ELF-1 (cell line): Measurements from ENCODE around the gene EMILIN2.
"Not testable (repeated sequence)": the region's sequence is repeated elsewhere in the genome, so short reads cannot be mapped to it uniquely, and the experiment has no call there.

ENCODE experiments used
- DNase-seq: peaks from one replicate; pipeline ENCODE4 v3.0.0-alpha.2; 2016; ENCODE audit warnings: low read depth, low spot score

Gene EMILIN2

GRCh38 chr18:2914881-2915240, 68.1 kb downstream of the EMILIN2 start:
- no peak for DNase-seq

GRCh38 chr18:2915486-2915885, 68.7 kb downstream of the EMILIN2 start:
- DNase-seq = not testable (repeated sequence)

- DNase-seq = no peak
These were observed 69.4 kb downstream of the EMILIN2 start for GRCh38 chr18:2916184-2916583.

GRCh38 chr18:2917259-2918047, 70.6 kb downstream of the EMILIN2 start:
- DNase-seq = no peak

- DNase-seq = no peak
These were observed 72.2 kb downstream of the EMILIN2 start for GRCh38 chr18:2918761-2919550.

GRCh38 chr18:2919600-2919999, 72.8 kb downstream of the EMILIN2 start:
- DNase-seq = no peak

- DNase-seq = no peak
These were observed 73.2 kb downstream of the EMILIN2 start for GRCh38 chr18:2920027-2920426.

GRCh38 chr18:2920546-2921343, 73.9 kb downstream of the EMILIN2 start:
- no peak for DNase-seq

- DNase-seq = no peak
These were observed 75.0 kb downstream of the EMILIN2 start for GRCh38 chr18:2921778-2922177.

GRCh38 chr18:2923464-2923863, 76.7 kb downstream of the EMILIN2 start:
- DNase-seq = no peak

- DNase-seq = no peak
These were observed 78.1 kb downstream of the EMILIN2 start for GRCh38 chr18:2924920-2925319.

- DNase-seq = no peak
These were observed 79.7 kb downstream of the EMILIN2 start for GRCh38 chr18:2926528-2926927.

- DNase-seq = no peak
These were observed 80.9 kb downstream of the EMILIN2 start for GRCh38 chr18:2927745-2928144.

GRCh38 chr18:2932247-2933181, 85.7 kb downstream of the EMILIN2 start:
- peak; percentile 42 for DNase-seq

- DNase-seq = no peak
These were observed 87.2 kb downstream of the EMILIN2 start for GRCh38 chr18:2933995-2934394.

GRCh38 chr18:2935438-2936192, 88.8 kb downstream of the EMILIN2 start:
- no peak for DNase-seq

- DNase-seq = no peak
These were observed 92.5 kb downstream of the EMILIN2 start for GRCh38 chr18:2939317-2939716.

GRCh38 chr18:2948038-2948437, 101.2 kb downstream of the EMILIN2 start:
- DNase-seq = peak; percentile 10

- no peak for DNase-seq
These were observed 105.8 kb downstream of the EMILIN2 start for GRCh38 chr18:2952605-2953004.

- DNase-seq = no peak
These were observed 107.3 kb downstream of the EMILIN2 start for GRCh38 chr18:2953935-2954653.
